ENCODE results near the gene SPECC1. TPM values are rescaled to one million over a fixed set of nuclear protein-coding genes. Genes with fewer than 3 reads are reported as not detected.

SPECC1 gene
- total RNA-seq, 1 donor from 2014 or later = 69.6 TPM

DNA sequence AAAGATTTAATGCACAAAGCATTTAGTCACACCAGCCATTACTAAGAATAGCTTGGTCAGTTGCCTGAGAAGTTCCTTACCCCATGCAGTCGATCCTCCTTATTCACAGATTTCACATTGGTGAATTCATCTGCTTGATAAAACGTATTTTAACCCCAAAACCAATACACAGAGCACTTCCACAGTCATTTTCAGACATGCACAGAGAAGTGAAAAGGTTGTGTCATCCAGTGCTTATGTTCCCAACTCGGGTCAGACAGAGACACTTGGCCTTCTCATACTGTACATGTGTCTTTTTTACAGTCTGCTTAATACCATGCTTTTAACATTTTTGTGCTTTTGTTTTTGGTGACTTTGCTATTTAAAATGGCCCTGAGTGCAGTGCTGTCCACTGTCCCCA, 219.7 kb downstream of the SPECC1 start:
- H3K4me1 Mint-ChIP-seq (ENCODE audit: low read depth) = peaks cover 8% of the 10 kb centered on the region

GRCh38 chr17:20230924-20231323, 221.8 kb downstream of the SPECC1 start:
- TF ChIP-seq, protein P1, sequence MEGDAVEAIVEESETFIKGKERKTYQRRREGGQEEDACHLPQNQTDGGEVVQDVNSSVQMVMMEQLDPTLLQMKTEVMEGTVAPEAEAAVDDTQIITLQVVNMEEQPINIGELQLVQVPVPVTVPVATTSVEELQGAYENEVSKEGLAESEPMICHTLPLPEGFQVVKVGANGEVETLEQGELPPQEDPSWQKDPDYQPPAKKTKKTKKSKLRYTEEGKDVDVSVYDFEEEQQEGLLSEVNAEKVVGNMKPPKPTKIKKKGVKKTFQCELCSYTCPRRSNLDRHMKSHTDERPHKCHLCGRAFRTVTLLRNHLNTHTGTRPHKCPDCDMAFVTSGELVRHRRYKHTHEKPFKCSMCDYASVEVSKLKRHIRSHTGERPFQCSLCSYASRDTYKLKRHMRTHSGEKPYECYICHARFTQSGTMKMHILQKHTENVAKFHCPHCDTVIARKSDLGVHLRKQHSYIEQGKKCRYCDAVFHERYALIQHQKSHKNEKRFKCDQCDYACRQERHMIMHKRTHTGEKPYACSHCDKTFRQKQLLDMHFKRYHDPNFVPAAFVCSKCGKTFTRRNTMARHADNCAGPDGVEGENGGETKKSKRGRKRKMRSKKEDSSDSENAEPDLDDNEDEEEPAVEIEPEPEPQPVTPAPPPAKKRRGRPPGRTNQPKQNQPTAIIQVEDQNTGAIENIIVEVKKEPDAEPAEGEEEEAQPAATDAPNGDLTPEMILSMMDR (IDR thresholded peaks at IDR 0.05; ENCODE audit: unreplicated experiment) = no peak
- H3K36me3 Mint-ChIP-seq (ENCODE audit: insufficient read depth) = peaks cover 19% of the 10 kb centered on the region
- DNase-seq (ENCODE audit: low spot score, unreplicated experiment) = no peak
- H3K4me1 Mint-ChIP-seq (ENCODE audit: low read depth) = peaks cover 6% of the 10 kb centered on the region
- no peak overlapping the region for H3K27ac Mint-ChIP-seq
- no peaks in the 10 kb centered on the region for H3K9me3 Mint-ChIP-seq (ENCODE audit: low read depth)
- H3K27me3 Mint-ChIP-seq = no peaks in the 10 kb centered on the region
- H3K4me3 Mint-ChIP-seq (ENCODE audit: low read depth) = no peak overlapping the region

More for the DNA sequence above, 219.7 kb downstream of the SPECC1 start:
- H3K9me3 Mint-ChIP-seq (ENCODE audit: low read depth) = no peaks in the 10 kb centered on the region
- H3K4me3 Mint-ChIP-seq (ENCODE audit: low read depth) = no peak overlapping the region
- TF ChIP-seq, protein P1 (IDR thresholded peaks at IDR 0.05; ENCODE audit: unreplicated experiment) = no peak
- no peak overlapping the region for H3K27ac Mint-ChIP-seq
- peaks cover 17% of the 10 kb centered on the region for H3K36me3 Mint-ChIP-seq (ENCODE audit: insufficient read depth)
- H3K27me3 Mint-ChIP-seq = no peaks in the 10 kb centered on the region
- DNase-seq (ENCODE audit: low spot score, unreplicated experiment) = no peak

GRCh38 chr17:20232611-20233010, 223.5 kb downstream of the SPECC1 start:
- Mint-ChIP-seq H3K27ac (no peak overlapping the region), H3K27me3 (no peaks in the 10 kb centered on the region), H3K36me3 (ENCODE audit: insufficient read depth) (peaks cover 15% of the 10 kb centered on the region)

DNA sequence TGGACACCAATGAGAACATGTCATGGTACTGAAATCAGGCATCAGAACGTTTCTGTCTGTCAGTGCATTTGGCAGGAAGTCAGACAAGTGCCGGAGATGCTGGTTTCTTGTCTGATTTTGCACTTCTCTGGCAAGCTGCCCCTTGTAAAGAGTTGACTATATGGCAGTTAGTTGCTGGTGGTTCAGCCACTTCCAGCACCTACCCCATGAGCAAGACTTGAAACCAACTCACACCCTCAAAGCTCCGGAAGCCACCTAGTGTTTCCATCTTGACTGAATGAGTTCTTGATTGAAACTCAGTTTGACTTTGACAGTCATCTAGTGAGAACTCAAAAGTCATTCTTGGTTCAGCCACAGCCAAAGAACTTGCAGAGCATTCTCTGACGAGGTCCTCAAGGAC, 225.1 kb downstream of the SPECC1 start:
- Mint-ChIP-seq H3K4me1 (ENCODE audit: low read depth) (no peaks in the 10 kb centered on the region), H3K4me3 (ENCODE audit: low read depth) (no peak overlapping the region), H3K9me3 (ENCODE audit: low read depth) (no peaks in the 10 kb centered on the region), H3K27me3 (no peaks in the 10 kb centered on the region), H3K36me3 (ENCODE audit: insufficient read depth) (peaks cover 10% of the 10 kb centered on the region), H3K27ac (no peak overlapping the region)
- TF ChIP-seq, protein P1 (IDR thresholded peaks at IDR 0.05; ENCODE audit: unreplicated experiment) = no peak
- no peak for DNase-seq (ENCODE audit: low spot score, unreplicated experiment)

More at GRCh38 chr17:20232611-20233010, 223.5 kb downstream of the SPECC1 start:
- no peak for DNase-seq (ENCODE audit: low spot score, unreplicated experiment)
- no peaks in the 10 kb centered on the region for H3K9me3 Mint-ChIP-seq (ENCODE audit: low read depth)
- H3K4me1 Mint-ChIP-seq (ENCODE audit: low read depth) = peaks cover 3% of the 10 kb centered on the region
- TF ChIP-seq, protein P1 (IDR thresholded peaks at IDR 0.05; ENCODE audit: unreplicated experiment) = no peak
- no peak overlapping the region for H3K4me3 Mint-ChIP-seq (ENCODE audit: low read depth)

DNA sequence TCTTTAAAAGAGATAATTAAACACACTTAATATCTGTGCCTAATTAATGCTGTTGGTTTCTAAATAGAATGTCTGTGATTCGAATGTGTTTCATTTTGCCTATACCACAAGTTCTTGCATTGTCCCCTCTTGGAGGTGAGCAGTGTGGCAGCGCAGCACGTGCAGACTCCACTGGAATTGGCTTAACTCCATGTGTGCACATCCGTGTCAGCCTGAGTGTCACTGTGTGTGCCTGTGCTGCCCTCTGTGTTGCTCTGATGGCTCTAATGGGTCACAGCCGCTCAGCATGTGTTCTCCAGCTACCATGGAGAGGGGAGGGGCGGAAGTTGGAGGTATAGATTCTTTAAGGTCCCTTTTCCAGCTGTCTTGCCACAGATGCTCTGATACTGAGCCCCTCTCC, 226.6 kb downstream of the SPECC1 start:
- TF ChIP-seq, protein P1 (IDR thresholded peaks at IDR 0.05; ENCODE audit: unreplicated experiment) = no peak
- peaks cover 9% of the 10 kb centered on the region for H3K36me3 Mint-ChIP-seq (ENCODE audit: insufficient read depth)
- no peak overlapping the region for H3K4me3 Mint-ChIP-seq (ENCODE audit: low read depth)
- H3K9me3 Mint-ChIP-seq (ENCODE audit: low read depth) = no peaks in the 10 kb centered on the region
- H3K27me3 Mint-ChIP-seq = no peaks in the 10 kb centered on the region
- H3K4me1 Mint-ChIP-seq (ENCODE audit: low read depth) = no peaks in the 10 kb centered on the region
- H3K27ac Mint-ChIP-seq = no peak overlapping the region
- no peak for DNase-seq (ENCODE audit: low spot score, unreplicated experiment)
